GM18909 (cell line): ENCODE measurements around the gene USP27X.

Source experiments
- ATAC-seq: cut with Tn5 transposase; IDR thresholded peaks from one replicate; pipeline ENCODE4 v1.9.1; 2021; ENCODE audit warnings: mild to moderate bottlenecking; ENCODE audit not compliant: unreplicated experiment, poor library complexity

The USP27X gene

GRCh38 chrX:49879656-49880277, 483 bp downstream of the USP27X start:
- ATAC-seq, result peak; percentile 18

GRCh38 chrX:49880668-49881067, 1.4 kb downstream of the USP27X start:
- ATAC-seq, result no peak

- peak; percentile 64 for ATAC-seq
Observed at GRCh38 chrX:49884290-49884862, 5.1 kb downstream of the USP27X start.

GRCh38 chrX:49892542-49892941, 13.3 kb downstream of the USP27X start:
- no peak for ATAC-seq

GRCh38 chrX:49896951-49897350, 17.7 kb downstream of the USP27X start:
- ATAC-seq, result no peak

GRCh38 chrX:49901048-49901447, 21.8 kb downstream of the USP27X start:
- ATAC-seq, result no peak

GRCh38 chrX:49910344-49910743, 31.1 kb downstream of the USP27X start:
- ATAC-seq, result peak; percentile 68

- ATAC-seq, result no peak
Observed at GRCh38 chrX:49912086-49912485, 32.8 kb downstream of the USP27X start.

- ATAC-seq, result no peak
Observed at GRCh38 chrX:49912861-49913260, 33.6 kb downstream of the USP27X start.

GRCh38 chrX:49915361-49916222, 36.3 kb downstream of the USP27X start:
- ATAC-seq, result peak; percentile 82

GRCh38 chrX:49919617-49920016, 40.3 kb downstream of the USP27X start:
- no peak for ATAC-seq

GRCh38 chrX:49921109-49921508, 41.8 kb downstream of the USP27X start:
- no peak for ATAC-seq

- peak; percentile 94 for ATAC-seq
Observed at GRCh38 chrX:49922291-49923241, 43.3 kb downstream of the USP27X start, which contains the start of gene CLCN5. CLCN5 (plus strand) TSS chrX:49922596; CDS start chrX:49925299, 2,703 bp downstream.

- no peak for ATAC-seq
Observed at GRCh38 chrX:49925176-49925575, 45.9 kb downstream of the USP27X start.

GRCh38 chrX:49930039-49930438, 50.8 kb downstream of the USP27X start:
- ATAC-seq, result no peak
